NCI-H2171 treated with DMSO at 0.1 percent for 48 hours (cell line): ENCODE measurements around the gene SDF2L1.
"Not testable (repeated sequence)": the region's sequence is repeated elsewhere in the genome, so short reads cannot be mapped to it uniquely, and the experiment has no call there.

Source experiments
- DNase-seq: peaks from one replicate; lab custom pipeline; 2025; lab: John Stamatoyannopoulos, UW

SDF2L1 gene

DNA sequence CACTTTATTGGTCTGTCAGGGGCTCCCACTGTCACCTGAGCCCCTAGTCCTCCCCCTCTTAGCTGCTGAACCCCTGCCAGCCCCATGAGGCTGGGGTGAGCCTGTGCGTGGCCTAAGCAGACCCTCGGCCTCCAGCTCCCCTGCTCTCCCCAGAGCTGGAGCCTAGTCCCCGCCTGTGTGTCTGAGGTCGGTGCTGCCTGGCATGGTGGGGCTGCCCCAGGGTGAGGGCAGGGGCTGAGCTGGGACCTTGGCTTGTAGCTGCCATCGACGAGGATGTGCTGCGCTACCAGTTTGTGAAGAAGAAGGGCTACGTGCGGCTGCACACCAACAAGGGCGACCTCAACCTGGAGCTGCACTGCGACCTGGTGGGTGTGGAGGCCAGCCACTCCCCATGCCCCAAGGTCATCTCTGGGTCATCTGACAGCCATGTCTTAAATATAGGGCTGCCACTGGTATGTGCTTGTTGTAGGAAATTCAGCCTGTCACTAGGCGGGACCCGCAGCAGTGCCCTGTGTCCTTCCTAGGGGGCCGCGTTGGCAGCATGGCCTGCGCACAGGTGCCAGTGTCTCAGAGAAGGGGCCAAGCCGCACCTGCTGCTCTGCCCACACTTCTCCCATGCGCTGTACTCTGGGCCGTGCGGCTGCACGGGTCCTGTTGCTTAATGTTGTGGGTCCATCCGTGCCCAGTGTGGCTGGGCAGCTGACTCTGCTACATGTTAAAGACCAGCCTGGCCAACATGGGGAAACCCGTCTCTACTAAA lies 44.7 kb downstream of the SDF2L1 start:
- DNase-seq = no peak

DNA sequence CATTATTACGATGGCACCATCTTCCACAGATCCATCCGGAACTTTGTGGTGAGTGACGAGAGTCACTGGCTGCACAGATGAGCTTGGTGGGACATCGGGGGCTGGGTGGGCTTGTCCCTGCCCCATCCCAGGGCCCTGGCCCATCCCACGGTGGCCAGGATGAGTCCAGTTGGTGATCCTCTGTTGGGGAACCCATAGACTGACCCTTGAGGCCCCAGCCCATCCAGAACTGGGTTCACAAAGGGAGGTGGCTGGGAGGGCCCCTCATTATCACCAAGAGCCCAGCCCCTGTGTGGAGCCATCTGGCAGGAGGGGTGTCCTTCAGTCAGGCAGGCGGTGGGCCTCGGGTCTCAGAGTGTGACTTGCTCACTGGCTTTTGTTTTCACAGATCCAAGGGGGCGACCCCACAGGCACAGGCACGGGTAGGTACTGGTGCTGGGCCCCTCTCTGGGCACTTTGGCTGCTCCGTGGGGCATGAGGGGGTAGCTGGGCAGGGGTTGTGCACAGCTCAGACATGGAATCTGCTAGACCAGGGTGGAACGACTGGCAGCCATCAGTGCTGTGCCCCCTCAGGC lies 45.7 kb downstream of the SDF2L1 start:
- no peak for DNase-seq

DNA sequence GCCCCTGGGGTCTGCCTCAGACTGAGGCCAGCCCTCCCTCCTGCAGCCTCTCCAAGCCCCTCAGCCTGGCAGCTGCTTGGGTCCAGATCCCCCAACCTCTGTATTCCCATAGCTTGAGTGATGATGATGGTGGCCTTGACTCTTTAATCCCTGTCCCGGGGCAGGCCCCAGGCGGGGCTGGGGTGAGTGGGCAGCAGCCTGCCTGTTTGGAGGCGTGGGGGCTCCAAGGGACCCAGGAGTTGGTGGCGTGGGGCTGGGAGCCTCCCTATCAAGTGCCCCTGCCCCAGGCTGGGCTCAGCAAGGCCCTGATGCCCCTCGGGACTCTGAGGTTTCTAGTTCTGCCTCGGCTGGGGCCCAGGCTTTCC lies 46.2 kb downstream of the SDF2L1 start:
- DNase-seq = no peak

DNA sequence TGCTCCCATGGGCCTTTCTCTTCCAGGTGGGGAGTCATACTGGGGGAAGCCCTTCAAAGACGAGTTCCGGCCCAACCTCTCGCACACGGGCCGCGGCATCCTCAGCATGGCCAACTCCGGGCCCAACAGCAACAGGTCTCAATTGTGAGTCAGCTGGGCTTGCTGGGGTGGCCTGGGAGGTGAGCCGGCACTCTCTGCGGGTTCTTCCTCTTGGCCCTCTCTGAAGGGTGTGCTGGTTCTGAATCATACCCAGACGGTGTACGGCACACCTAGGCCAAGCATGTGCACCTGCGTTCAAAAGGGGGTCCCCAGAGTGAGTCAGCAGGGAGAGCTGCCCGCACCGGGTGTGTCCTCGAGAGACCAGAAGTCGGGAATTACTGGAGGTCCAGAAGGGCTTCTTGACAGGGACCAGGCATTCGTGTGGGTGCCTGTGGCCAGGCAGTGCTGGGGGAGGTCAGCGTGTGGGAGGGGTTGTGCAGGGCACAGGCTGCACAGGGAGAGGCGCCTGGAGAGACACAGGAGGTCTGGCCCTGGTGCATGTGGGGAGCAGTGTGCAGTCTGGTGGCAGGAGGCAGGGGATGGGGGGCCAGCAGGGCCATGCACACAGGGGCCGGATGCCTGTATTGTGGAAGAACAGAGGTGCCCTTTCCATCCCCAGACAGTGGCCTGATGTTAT lies 46.7 kb downstream of the SDF2L1 start:
- no peak for DNase-seq

DNA sequence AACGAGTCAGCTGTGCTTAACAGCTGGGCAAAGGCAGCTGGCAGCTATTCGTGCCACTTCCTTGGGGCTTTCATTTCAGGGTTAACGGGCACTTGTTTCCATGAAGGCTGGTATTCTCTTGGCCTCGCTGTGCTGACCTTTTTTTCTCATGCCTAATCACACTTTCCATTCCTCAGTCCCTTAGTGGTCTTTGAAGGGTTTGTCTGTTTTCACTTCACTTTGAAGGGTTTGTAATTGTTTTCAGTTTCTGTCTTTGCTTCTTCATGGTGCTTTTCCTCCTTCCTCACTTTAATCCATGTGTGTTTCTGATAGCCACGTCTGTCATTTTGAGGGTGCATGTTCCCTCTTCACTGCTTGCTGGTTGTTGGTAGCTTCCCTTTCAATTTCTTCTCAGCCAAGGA lies 48.3 kb downstream of the SDF2L1 start:
- no peak for DNase-seq

DNA sequence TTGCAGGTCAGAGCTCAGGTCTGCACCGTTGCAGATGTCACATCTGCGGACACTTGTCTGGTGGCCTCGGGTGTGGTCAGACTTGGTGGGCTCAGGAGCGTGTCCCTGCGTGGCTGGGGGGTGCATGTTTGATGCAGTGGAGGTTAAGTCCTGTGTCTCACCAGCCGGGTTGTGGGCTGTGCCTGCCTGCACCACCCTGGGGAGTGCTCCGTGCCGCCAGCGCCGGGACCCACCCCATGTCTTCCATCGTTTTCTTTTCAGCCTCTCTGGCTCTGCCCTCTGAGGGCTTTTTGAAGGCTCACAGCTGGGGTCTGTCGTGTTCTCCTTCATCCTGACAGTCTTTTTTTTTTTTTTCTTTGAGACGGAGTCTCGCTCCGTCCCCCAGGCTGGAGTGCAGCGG lies 49.7 kb downstream of the SDF2L1 start:
- no peak for DNase-seq

DNA sequence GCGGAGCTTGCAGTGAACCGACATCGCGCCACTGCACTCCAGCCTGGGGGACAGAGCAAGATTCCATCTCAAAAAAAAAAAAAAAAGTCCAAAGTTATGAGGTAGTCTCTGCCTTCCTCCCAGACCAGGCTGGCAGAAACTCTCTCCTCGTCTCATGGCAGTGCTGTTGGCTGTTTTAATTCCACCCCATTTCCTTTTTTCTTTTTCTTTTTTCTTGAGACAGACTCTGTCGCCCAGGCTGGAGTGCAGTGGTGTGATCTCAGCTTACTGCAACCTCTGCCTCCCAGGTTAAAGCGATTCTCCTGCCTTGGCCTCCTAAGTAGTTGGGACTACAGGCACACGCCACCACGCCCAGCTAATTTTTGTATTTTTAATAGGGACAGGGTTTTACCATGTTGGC lies 50.8 kb downstream of the SDF2L1 start:
- DNase-seq = not testable (repeated sequence)

DNA sequence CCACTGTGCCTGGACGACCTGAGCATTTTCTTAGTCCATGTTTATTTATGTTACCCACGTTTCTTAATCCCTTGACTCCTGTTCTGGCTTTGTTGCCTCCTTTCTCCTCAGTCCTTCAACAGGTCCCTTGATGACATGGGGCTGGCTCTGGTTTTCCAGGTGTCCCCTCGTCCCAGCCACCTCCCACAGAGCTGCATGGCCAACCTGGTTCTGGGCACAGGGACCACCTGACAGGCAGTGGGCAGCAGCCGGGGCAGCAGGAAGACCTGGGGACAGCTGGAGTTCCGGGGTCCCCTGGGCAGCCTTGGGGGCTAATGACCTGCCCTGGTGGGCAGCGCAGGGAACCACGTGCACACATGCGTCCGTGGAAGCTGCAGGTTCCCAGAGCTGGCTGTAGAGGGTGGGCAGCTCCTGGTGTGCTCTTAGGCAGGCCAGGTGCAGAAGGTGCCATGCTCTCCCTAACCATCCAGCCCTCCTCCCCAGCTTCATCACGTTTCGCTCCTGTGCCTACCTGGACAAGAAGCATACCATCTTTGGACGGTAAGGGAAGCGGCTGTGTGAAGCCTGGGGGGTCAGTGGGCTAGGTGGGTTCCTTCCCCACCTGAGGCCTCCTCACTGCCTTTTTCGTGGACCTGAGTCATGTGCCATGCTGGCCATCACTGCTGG lies 51.4 kb downstream of the SDF2L1 start:
- DNase-seq = no peak
